Activated CD8-positive, alpha-beta memory T cell treated with anti-CD3 and anti-CD28 coated beads for 48 hours (primary cell): ENCODE results near the gene DYRK4.
"Not testable (repeated sequence)": the region's sequence is repeated elsewhere in the genome, so short reads cannot be mapped to it uniquely, and the experiment has no call there.

ENCODE experiments used
- DNase-seq, 3 experiments: peaks; one replicate each; pipeline ENCODE4 v3.0.0-alpha.2; 2020; ENCODE audit warnings: low read depth in 2 of 3, low spot score in 2 of 3

The DYRK4 gene

GRCh38 chr12:4562034-4562657 is at the start of gene DYRK4:
Gene DYRK4 (plus strand): TSS chr12:4562208. CDS start chr12:4562246, 38 bp downstream.
- no peak for DNase-seq

DNA sequence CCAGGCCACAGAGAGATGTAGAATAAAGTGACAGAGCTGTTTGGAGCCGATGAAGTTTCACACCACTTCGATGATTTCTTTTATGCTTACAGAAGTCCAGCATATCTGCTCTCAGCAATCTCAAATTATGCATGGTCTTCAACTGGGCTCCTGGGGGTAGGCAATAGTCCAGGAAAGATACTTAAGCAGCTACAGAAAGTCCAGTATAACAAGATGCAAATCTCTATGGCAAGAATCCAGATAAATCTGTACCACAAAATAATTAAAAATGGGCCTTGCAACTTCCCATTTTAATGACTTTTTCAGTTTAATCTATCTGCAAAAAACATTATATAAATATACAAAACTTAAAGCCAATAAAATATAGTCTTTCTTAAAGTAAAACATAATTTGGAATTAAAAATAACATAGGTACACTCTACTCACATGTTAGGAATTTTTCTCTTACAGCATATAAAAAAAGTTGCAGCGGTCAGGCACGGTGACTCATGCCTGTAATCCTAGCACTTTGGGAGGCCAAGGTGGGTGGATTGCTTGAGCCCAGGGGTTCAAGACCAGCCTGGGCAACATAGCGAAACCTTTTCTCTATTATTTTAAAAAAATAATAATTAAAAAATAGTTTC is 43.8 kb upstream of the DYRK4 start:
- no peak for DNase-seq

DNA sequence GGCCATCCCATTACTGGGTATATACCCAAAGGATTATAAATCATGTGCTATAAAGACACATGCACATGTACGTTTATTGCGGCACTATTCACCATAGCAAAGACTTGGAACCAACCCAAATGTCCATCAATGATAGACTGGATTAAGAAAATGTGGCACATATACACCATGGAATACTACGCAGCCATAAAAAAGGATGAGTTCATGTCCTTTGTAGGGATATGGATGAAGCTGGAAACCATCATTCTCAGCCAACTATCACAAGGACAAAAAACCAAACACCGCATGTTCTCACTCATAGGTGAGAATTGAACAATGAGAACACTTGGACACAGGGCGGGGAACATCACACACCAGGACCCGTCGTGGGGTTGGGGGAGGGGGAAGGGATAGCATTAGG is 38.6 kb upstream of the DYRK4 start:
- DNase-seq = not testable (repeated sequence)

DNA sequence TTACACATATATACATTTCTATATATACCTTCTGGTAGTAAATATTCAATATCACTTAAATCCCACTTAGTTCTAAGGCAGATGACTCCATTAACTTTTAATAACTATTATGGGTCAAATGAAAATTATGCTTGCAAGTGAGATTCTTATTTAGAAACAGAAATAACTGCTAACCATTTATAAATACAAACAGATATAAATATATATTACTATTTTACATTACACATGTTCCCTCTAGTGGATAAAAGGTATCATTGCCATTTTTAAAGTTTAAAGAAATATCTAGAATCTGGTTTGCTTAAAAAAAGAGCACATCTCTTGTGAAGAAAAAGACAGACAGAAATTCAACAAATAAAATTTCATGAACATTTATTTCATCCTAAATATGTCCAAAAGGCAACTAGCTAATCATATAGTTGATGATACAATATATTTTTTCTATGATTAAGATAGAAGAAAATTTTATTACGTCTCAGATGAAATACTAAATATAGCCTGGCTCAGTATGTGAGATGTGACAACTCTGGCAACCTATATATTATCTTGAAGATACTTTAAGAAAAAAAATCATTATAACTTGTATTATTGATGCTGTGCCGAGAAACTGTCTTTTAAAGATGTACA is 35.0 kb upstream of the DYRK4 start:
- no peak for DNase-seq

DNA sequence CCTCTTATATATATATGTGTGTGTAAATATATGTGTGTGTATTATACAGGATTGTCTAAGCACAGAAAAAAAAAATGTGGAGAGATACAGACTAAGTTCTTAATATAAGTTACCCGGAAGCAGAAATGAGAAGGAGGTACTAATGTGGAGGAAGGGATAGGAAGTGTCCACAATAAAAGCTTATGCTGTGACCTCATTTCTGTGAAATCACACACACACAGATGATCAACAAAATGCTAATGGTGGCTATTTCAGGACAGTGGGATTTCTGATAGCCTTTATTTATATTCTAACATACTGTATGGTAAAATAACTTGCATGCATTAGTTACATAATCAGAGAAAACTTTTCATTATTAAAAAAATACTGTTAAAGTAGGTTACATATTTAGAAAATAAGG is 31.8 kb upstream of the DYRK4 start:
- DNase-seq = no peak

DNA sequence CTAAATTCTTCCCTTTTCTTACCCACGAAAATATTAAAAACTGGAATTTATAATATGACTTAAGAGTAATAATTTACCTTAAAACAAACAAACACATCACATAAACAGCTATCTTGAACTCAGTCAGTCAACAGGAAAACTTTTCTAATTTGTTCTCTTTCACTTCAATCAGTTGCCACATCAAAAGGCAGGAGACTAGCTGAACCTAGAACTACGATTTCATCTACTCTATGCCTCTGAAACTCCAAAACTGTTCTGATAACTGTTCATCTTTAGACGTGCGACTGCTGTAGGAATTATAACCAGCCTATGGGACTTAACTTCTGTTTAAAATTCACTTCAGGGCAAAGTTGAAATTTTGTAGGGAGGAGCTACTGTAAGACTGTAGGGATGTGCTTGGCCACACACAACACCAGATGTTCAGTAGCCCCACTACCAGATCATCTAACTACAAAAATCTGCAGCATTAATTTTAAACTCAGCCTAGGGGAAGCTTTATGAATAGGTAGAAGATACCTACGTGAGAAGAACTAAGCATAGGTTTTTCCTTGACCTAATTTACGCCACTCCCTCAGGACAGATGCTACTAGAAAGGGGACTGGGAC is 30.9 kb upstream of the DYRK4 start:
- no peak for DNase-seq

DNA sequence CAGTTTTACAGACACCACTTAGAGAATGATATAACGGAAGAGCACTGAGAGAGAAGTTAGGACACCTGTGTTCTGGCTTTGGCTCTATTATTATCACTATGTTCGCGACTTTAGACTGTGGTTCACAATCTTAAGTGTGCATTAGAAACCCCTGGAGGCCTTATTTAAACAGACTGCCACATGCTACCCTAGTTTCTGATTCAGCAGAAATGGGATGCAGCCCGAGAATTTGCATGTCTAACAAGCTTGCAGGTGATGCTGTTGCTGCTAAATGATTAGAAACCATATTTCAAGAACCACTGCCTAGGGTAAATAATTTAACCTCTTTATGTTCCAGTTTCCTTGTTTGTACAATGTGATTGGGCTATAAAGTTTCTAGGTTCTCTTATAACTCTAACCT is 26.9 kb upstream of the DYRK4 start:
- DNase-seq = no peak

DNA sequence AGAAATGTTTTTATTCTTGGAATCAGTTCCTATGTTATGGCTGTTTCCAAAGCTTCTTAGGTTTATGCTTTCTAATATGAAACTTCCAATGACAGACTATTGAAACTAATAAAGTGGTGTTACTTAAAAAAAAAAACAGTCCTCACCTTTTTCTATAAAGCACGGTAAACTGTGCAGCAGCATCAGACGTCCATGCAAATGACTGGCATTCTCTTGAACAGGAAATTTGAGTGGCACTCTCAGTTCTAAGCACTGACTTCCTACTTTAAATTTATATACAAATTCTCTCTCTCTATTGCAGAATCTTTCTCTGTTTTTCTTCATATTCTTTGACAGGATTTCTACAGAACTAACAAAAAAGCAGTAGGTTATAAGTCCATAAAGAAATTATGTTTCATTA is 26.1 kb upstream of the DYRK4 start:
- no peak for DNase-seq

DNA sequence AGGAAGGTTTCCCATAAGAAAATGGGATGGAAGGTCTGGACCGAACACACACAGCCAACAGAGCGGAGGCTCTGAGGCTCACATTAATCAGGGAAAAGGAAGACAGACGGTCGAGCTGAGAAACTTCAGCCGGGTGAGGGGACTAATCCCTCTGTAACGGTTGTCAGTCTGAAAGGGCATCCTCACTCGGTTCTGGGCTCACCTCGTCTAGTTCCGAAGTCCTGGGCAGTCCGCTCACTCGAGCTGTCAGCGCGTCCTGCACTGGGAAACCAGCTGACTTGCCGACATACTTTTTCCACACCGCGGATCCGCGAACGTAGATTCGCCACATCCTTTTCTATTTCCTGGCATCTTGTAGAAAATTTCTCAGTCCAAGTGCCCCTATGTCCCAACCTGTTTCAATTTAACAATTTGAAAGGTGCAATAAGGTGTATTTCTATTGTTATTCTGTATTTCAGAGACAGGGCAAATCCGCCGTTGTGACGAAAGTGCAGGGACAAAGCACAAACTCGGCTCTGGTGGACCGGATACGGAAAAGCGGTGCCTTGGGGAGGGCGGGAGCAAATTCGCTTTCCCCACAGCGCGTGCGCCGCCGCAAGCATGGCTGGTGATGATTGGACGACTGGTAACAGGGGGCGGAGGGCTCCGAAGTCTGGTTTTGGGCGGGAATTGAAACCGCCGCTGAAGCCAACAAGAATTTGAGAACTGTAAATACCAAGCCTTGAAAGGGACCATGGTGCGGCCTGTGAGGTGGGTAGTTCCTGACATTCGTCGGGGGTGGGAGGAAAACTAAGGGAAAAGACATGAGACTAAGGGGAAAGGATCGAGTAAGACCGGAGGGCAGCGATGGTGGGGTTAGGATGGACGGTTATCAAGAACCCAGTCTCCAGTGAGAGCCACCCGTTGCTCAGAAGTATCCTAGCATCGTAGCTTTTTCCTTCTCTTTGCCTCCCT is 23.5 kb upstream of the DYRK4 start, which contains the start of gene RAD51AP1:
Gene RAD51AP1, plus strand, starts transcription at position 684 of the 954 bp plus-strand sequence. Its CDS starts 50 bp downstream, at position 734.
- peak; percentile 77 to 87 (median 86) for DNase-seq

DNA sequence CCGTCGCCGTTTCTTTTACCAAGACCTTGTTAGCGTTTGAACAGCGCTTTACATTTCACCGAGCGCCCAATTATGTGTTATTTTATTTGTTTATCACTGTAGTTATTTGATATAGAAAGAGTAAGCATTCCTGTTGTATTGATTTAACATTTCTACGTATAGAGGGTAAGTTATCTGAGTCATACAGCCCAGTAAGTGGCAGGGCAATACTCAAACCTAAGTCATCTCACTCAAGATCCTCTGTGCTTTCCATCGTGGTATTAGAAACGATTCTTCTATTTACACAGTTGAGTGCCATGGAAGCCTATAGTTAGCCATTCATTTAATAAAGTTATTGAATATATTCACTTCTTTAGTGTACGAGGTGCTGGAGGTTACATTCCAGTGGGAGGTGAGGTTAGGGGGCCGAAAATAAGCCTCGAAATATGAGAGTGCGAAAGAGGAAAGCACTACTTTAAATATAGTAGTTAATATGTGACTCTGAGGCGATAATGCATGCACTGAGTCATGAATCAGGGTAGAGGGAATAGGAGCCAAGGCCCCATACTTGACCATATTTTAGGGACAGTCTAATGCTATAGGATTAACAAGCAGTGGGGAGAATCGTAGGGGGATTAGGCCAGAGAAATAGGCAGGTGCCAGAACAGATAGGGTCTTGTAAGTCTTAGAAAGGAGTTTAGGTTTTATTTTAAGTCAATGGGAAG is 22.7 kb upstream of the DYRK4 start:
- no peak for DNase-seq

DNA sequence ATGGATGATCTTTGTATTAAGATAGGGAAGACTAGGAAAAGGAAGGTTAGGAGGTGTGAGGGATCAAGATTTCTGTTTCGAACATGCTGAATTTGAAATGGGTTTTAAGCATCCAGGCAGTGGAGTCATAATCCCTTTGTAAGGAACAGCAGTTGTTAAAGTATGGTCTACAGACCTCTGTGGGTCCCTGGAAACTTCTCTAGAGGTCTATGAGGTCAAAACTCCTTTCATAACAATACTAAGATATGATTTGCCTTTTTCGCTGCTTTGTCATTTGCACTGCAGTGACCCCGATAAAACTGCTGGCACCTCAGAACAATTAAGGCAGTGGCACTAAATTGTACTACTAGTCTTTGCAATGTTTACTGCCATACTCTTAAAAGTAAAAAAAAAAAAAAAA is 21.8 kb upstream of the DYRK4 start:
- no peak for DNase-seq

DNA sequence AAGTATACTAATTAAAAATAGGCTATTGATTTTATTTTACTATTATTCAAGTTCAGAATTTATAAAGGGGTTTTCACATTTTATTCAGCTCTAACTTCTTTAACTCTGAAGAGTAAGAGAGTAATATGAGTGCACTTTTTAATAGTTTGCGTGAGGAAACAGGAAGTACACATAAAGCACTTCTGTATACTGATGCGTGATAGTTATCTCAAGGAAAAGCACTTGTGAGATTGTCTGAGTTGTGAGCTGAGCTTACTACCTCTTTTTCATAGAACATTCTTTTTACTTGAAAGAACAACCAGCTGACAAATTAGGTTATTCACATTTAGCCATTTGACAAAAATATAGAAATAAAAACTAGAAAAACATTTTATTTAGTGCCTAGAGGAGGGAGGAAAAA is 21.4 kb upstream of the DYRK4 start:
- DNase-seq = no peak

GRCh38 chr12:4545195-4545594 is 16.8 kb upstream of the DYRK4 start:
- DNase-seq = no peak

DNA sequence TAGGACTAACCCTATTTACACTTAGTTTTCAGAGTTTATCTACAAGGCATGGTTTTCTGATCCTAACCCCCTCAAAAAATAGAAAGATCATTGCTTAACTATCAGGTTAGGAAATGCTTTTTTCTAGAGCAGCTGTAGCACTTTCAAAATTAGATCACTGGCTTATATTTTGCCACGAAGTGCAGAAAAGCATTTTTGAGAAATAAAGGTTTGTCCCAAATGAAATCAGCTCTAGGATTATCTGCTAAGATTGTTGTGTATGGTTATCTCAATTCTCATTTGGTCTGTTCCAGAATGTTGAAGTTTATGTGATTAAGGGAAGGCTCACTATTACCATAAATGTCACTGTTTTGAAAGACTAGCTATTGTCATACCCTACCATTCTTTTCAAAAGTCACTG is 9.8 kb upstream of the DYRK4 start:
- DNase-seq = no peak

- no peak for DNase-seq
These were observed 8.1 kb upstream of the DYRK4 start for GRCh38 chr12:4553943-4554342.

DNA sequence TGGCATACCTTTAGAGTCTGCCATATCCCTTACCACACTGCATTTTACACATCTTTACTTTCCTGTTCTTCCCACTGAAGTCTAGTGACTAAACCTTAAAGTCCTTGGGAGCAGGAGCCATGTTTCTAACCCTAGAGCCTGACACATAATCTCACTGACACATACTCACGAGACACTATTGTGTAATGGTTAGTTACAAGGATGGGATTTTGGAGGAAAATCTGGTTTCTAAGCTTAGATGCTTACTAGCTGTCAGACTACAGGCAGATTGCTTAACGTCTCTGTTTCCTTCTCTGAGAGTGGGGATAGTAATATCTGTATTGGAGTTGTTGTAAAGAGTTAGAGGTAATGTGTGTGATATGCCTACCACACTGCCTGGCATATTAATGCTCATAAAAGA is 6.2 kb upstream of the DYRK4 start:
- DNase-seq = no peak

- no peak for DNase-seq
These were observed 5.1 kb upstream of the DYRK4 start for GRCh38 chr12:4556735-4557530.

- no peak for DNase-seq
These were observed 4.4 kb upstream of the DYRK4 start for GRCh38 chr12:4557586-4557985.

GRCh38 chr12:4558171-4558570 is 3.8 kb upstream of the DYRK4 start:
- no peak for DNase-seq

- DNase-seq = no peak
These were observed 1.3 kb downstream of the DYRK4 start for GRCh38 chr12:4563336-4563735.
